ENCODE results near the gene MAP4K1. TPM values are rescaled to one million over a fixed set of nuclear protein-coding genes. Genes with fewer than 3 reads are reported as not detected.
"Not testable (repeated sequence)": the region's sequence is repeated elsewhere in the genome, so short reads cannot be mapped to it uniquely, and the experiment has no call there.

Gene MAP4K1
- total RNA-seq, 1 donor, result not detected

GRCh38 chr19:38561658-38562057 is 56.1 kb downstream of the MAP4K1 start:
- no peak overlapping the region for H3K4me3 ChIP-seq (ENCODE audit: low read depth, low read length)
- no peak for DNase-seq (ENCODE audit: low read depth)
- no peak for TF ChIP-seq CTCF (IDR thresholded peaks at IDR 0.05; ENCODE audit: insufficient read depth, low read length)

- DNase-seq (ENCODE audit: low read depth), result no peak
- no peak overlapping the region for H3K4me3 ChIP-seq (ENCODE audit: low read depth, low read length)
- TF ChIP-seq CTCF (IDR thresholded peaks at IDR 0.05; ENCODE audit: insufficient read depth, low read length), result no peak
Measured at GRCh38 chr19:38561053-38561606, 56.6 kb downstream of the MAP4K1 start.

GRCh38 chr19:38559428-38560401 is 58.0 kb downstream of the MAP4K1 start:
- DNase-seq (ENCODE audit: low read depth), result no peak
- no peak overlapping the region for H3K4me3 ChIP-seq (ENCODE audit: low read depth, low read length)
- no peak for TF ChIP-seq CTCF (IDR thresholded peaks at IDR 0.05; ENCODE audit: insufficient read depth, low read length)

GRCh38 chr19:38558933-38559332 is 58.8 kb downstream of the MAP4K1 start:
- not testable (repeated sequence) for H3K4me3 ChIP-seq (ENCODE audit: low read depth, low read length); DNase-seq (ENCODE audit: low read depth)

- no peak for DNase-seq (ENCODE audit: low read depth)
- no peak for TF ChIP-seq CTCF (IDR thresholded peaks at IDR 0.05; ENCODE audit: insufficient read depth, low read length)
- no peak overlapping the region for H3K4me3 ChIP-seq (ENCODE audit: low read depth, low read length)
Measured at GRCh38 chr19:38557205-38557799, 60.5 kb downstream of the MAP4K1 start.

- TF ChIP-seq CTCF (IDR thresholded peaks at IDR 0.05; ENCODE audit: insufficient read depth, low read length), result peak; percentile 22
- DNase-seq (ENCODE audit: low read depth), result no peak
- H3K4me3 ChIP-seq (ENCODE audit: low read depth, low read length), result no peak overlapping the region
Measured at GRCh38 chr19:38556521-38557174, 61.1 kb downstream of the MAP4K1 start.

GRCh38 chr19:38555200-38555599 is 62.6 kb downstream of the MAP4K1 start:
- TF ChIP-seq CTCF (IDR thresholded peaks at IDR 0.05; ENCODE audit: insufficient read depth, low read length), result no peak
- no peak overlapping the region for H3K4me3 ChIP-seq (ENCODE audit: low read depth, low read length)
- DNase-seq (ENCODE audit: low read depth), result no peak
